IPS DF 6.9 (cell line): ENCODE results near the gene ANKMY2.
"Not testable (repeated sequence)": the region's sequence is repeated elsewhere in the genome, so short reads cannot be mapped to it uniquely, and the experiment has no call there.

Experiments used
- DNase-seq: peaks from one replicate; pipeline ENCODE4 v3.0.0-alpha.2; 2013; ENCODE audit warnings: low read depth, low spot score
- H3K27ac ChIP-seq: one replicate; pipeline ENCODE4 v1.5.1; 2013; ENCODE audit warnings: low read length, control low read depth
- H3K27me3 ChIP-seq: 2 replicates; pipeline ENCODE4 v1.6.1; 2013; ENCODE audit warnings: mild to moderate bottlenecking, low read length; ENCODE audit not compliant: control insufficient read depth, insufficient read depth
- H3K36me3 ChIP-seq: 2 replicates; pipeline ENCODE4 v1.6.1; 2013; ENCODE audit warnings: low read length; ENCODE audit not compliant: control insufficient read depth, insufficient read depth
- H3K4me1 ChIP-seq: 2 replicates; pipeline ENCODE4 v1.6.1; 2013; ENCODE audit warnings: low read length; ENCODE audit not compliant: control insufficient read depth, insufficient read depth
- H3K4me3 ChIP-seq: 2 replicates; pipeline ENCODE4 v1.5.1; 2013; ENCODE audit warnings: mild to moderate bottlenecking, low read length
- H3K9me3 ChIP-seq: 2 replicates; pipeline ENCODE4 v1.6.1; 2013; ENCODE audit warnings: low read length, inconsistent platforms; ENCODE audit not compliant: control insufficient read depth, insufficient read depth
- WGBS: extraction: QIAGEN DNeasy Blood & Tissue Kit; methylation state at CpG from one replicate; pipeline ENCODE4 v1.1.7; 2013; ENCODE audit warnings: mixed read lengths, missing lambda C conversion rate; ENCODE audit not compliant: insufficient read length, insufficient coverage; 5-methylcytosine and 5-hydroxymethylcytosine counted together

The ANKMY2 gene

DNA sequence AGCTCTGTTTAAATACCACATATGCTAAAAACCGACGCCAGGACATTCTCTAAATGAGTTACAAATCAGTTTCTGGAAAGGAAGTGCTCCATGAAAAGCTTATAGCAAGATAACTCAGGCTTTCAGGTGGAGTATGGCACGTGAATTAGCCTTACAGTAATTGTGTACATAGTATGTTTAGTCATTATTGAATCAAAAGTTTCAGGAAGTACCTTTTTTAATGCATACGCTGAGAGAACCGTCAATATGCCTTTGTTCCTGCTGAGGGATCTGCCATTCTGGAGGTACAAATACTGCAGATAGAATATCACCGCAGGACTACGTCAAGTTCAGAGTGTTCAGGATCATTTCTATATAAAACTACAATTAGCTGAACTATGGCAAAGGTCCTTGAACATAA is 45.7 kb downstream of the ANKMY2 start:
- no peak for DNase-seq
- H3K27me3 ChIP-seq: no peaks in the 10 kb centered on the region

GRCh38 chr7:16598015-16598414 is 47.5 kb downstream of the ANKMY2 start:
- Histone ChIP-seq H3K4me1 (peaks cover 2% of the 10 kb centered on the region; the same call in 1 of the 2 replicates), H3K27me3 (no peaks in the 10 kb centered on the region), H3K9me3 (no peaks in the 10 kb centered on the region), H3K36me3 (no peaks in the 10 kb centered on the region), H3K27ac (no peak overlapping the region), H3K4me3 (no peak overlapping the region)
- no CpG with 5 or more reads among the region's 4 CpGs for WGBS
- DNase-seq: no peak

More for the DNA sequence above, 45.7 kb downstream of the ANKMY2 start:
- Histone ChIP-seq H3K36me3 (no peaks in the 10 kb centered on the region), H3K4me1 (peaks cover 2% of the 10 kb centered on the region; the same call in 1 of the 2 replicates), H3K9me3 (no peaks in the 10 kb centered on the region), H3K27ac (no peak overlapping the region), H3K4me3 (no peak overlapping the region)
- WGBS: no CpG with 5 or more reads among the region's 7 CpGs

GRCh38 chr7:16595596-16595995 is 50.0 kb downstream of the ANKMY2 start:
- WGBS: no CpG with 5 or more reads among the region's 4 CpGs

DNA sequence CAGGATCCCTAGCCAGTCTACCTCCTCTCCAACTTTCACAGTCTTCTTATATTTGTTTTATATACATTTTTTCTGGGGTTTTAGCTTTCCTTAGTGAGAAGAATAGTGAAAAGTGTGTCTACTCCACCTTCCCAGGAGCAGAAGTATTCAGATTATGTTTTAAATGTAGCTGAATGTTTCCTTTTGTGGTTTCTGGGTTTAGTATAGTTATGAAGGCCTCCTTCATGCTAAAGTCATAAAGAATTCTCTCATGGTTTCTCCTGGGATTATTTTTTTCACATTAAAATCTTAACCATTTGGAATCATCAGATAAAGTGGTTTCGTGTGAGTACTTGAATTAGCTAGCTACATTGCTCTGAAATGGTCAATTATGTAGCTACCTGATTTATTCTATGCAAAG is 50.9 kb downstream of the ANKMY2 start:
- Histone ChIP-seq H3K36me3 (no peaks in the 10 kb centered on the region), H3K9me3 (no peaks in the 10 kb centered on the region), H3K4me3 (no peak overlapping the region), H3K27me3 (no peaks in the 10 kb centered on the region), H3K4me1 (peaks cover 2% of the 10 kb centered on the region; the same call in 1 of the 2 replicates), H3K27ac (no peak overlapping the region)
- no peak for DNase-seq
- WGBS: no CpG with 5 or more reads among the region's 1 CpG

More at GRCh38 chr7:16595596-16595995, 50.0 kb downstream of the ANKMY2 start:
- H3K27ac ChIP-seq, H3K4me3 ChIP-seq, DNase-seq, H3K4me1 ChIP-seq, H3K36me3 ChIP-seq, H3K9me3 ChIP-seq, H3K27me3 ChIP-seq: not testable (repeated sequence)

DNA sequence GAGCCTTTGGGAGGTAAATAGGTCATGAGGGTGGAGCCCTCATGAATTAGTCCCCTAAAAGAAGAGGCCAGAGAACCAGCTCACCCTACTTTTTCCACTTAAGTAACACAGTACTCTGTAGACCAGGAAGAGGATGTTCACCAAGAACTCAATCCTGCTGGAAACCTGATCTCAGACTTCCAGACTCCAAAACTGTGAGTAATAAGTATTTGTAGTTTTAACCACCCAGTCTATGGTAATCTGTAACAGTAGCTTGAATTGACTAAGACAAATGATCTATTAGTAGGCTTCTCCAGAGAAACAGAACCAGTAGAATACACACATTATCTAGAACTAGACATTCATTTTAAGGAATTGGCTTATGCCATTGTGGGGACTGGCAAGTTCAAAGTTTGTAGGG is 51.5 kb downstream of the ANKMY2 start:
- no peaks in the 10 kb centered on the region for H3K27me3 ChIP-seq
- no peaks in the 10 kb centered on the region for H3K9me3 ChIP-seq
- no peak for DNase-seq
- no peak overlapping the region for H3K4me3 ChIP-seq
- no peak overlapping the region for H3K27ac ChIP-seq
- H3K4me1 ChIP-seq: peaks cover 2% of the 10 kb centered on the region; the same call in 1 of the 2 replicates
- no peaks in the 10 kb centered on the region for H3K36me3 ChIP-seq

GRCh38 chr7:16592395-16592794 is 53.2 kb downstream of the ANKMY2 start:
- DNase-seq: no peak
- H3K4me1 ChIP-seq: no peaks in the 10 kb centered on the region; the same call in 1 of the 2 replicates
- H3K9me3 ChIP-seq: no peaks in the 10 kb centered on the region
- no peaks in the 10 kb centered on the region for H3K27me3 ChIP-seq
- no CpG with 5 or more reads among the region's 3 CpGs for WGBS
- no peak overlapping the region for H3K4me3 ChIP-seq
- H3K36me3 ChIP-seq: no peaks in the 10 kb centered on the region
- H3K27ac ChIP-seq: no peak overlapping the region

DNA sequence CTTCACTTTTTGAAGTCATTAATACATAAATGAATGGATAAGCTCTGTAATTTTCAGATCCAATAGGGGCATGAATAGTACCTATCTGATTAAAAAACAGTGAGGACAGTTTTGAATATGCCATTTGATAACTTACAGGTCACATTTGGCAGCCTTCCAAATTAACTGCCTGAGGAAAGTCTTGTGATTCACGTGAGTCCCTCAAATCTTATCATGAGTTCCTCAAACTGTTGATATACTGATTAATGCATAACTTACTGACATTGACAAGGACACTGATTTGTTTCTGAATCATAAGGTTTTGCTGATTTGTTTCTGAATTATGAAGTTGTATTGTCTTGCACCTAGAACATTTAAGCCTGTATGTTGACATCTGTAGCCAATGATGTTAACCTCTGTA is 55.1 kb downstream of the ANKMY2 start:
- Histone ChIP-seq H3K27me3 (no peaks in the 10 kb centered on the region), H3K36me3 (no peaks in the 10 kb centered on the region), H3K4me1 (no peaks in the 10 kb centered on the region; the same call in 1 of the 2 replicates), H3K27ac (no peak overlapping the region), H3K9me3 (no peaks in the 10 kb centered on the region), H3K4me3 (no peak overlapping the region)
- WGBS: no CpG with 5 or more reads among the region's 1 CpG
- DNase-seq: no peak

DNA sequence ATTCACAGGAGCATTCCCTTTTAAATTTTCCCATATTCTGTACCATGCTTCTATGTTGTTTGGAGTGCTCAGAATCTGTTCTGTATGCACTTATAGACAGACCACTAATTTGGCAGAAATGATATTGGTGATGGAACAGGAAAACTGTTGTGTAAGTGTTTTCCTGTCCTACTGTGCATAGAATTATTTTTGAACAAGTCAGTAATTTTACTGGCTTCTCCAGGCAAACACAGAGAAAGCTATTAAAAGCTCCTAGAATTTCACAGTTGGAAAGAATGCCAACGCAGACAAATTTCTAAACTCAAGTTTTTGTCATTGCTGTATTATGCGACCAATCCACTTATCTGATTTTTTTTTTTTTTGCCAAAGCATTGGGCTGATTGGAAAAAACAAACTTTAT is 55.7 kb downstream of the ANKMY2 start:
- WGBS: no CpG with 5 or more reads among the region's 2 CpGs
- no peaks in the 10 kb centered on the region for H3K36me3 ChIP-seq
- no peak overlapping the region for H3K27ac ChIP-seq
- no peak overlapping the region for H3K4me3 ChIP-seq
- H3K4me1 ChIP-seq: no peaks in the 10 kb centered on the region; the same call in 1 of the 2 replicates
- DNase-seq: no peak
- no peaks in the 10 kb centered on the region for H3K27me3 ChIP-seq
- H3K9me3 ChIP-seq: no peaks in the 10 kb centered on the region

DNA sequence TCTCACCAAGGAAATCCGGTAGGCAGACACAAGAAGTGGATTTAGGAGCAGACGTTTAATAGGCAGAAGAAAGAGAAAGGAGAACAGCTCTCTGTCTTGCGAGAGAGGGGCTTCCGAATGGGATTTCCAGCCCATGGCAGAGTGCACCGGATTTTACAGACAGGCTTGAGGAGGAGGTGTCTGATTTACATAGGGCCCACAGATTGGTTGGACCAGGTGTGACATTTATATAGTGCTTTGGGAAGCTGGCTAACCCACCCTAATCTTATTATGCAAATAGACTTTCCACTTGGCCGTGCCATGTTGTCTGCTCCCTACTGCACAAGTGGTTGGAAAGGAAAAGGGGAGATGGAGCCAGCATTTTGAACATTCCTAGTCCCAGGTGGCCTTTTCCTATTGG is 57.8 kb downstream of the ANKMY2 start:
- no CpG with 5 or more reads among the region's 6 CpGs for WGBS
- no peak overlapping the region for H3K4me3 ChIP-seq
- H3K4me1 ChIP-seq: no peaks in the 10 kb centered on the region; the same call in 1 of the 2 replicates
- DNase-seq: no peak
- H3K9me3 ChIP-seq: no peaks in the 10 kb centered on the region
- H3K27ac ChIP-seq: no peak overlapping the region
- no peaks in the 10 kb centered on the region; the same call in 1 of the 2 replicates for H3K36me3 ChIP-seq
- H3K27me3 ChIP-seq: no peaks in the 10 kb centered on the region

DNA sequence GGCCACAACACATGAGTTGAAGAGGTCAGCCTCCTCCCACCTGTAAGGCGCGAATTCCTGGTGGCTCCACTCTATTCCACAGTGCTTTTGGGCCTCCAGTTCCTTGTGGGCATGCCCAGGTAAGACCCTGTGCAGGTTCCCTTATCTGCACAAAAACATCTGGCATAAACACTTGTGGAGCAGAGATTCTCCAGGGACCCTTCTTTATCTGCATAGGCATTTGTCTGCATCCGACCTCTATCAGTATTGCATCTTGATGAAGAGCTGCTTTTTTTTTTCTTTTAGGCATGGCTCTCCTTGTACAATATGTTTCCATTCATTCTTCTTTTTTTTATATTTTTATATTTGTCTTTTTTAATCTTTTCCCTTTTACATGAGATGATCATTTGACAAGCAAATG is 58.4 kb downstream of the ANKMY2 start:
- Histone ChIP-seq H3K36me3 (no peaks in the 10 kb centered on the region; the same call in 1 of the 2 replicates), H3K27ac (no peak overlapping the region), H3K9me3 (no peaks in the 10 kb centered on the region), H3K4me3 (no peak overlapping the region), H3K4me1 (no peaks in the 10 kb centered on the region; the same call in 1 of the 2 replicates), H3K27me3 (no peaks in the 10 kb centered on the region)
- DNase-seq: no peak
- WGBS: no CpG with 5 or more reads among the region's 3 CpGs

- DNase-seq: no peak
These were observed 59.3 kb downstream of the ANKMY2 start for GRCh38 chr7:16586081-16586874.

More at GRCh38 chr7:16586081-16586874, 59.3 kb downstream of the ANKMY2 start:
- H3K27me3 ChIP-seq: no peaks in the 10 kb centered on the region
- no peaks in the 10 kb centered on the region for H3K9me3 ChIP-seq
- no peak overlapping the region for H3K4me3 ChIP-seq
- H3K4me1 ChIP-seq: no peaks in the 10 kb centered on the region; the same call in 1 of the 2 replicates
- H3K36me3 ChIP-seq: no peaks in the 10 kb centered on the region; the same call in 1 of the 2 replicates
- H3K27ac ChIP-seq: no peak overlapping the region
- WGBS: no CpG with 5 or more reads among the region's 42 CpGs
